ENCODE data around the gene OR4K2.

DNA sequence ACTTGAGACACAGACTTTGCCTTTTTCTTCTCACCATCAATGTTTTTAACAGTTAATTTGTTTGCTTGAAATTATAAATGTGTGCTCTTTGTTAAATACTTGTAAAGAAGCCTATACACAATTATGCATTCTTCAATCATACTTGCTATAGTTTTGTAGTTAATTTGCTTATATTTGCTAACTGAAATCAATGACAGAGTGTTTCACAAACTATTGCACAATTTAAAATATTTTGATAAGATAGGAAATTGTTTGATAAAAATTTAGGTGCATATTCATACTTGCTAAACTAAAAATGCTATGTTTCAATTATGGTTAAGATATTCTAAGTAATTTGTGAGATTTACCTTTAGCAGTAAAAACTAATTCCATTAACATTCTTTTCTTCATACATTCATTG is 31.7 kb downstream of the OR4K2 start:
- TF ChIP-seq, protein P1, sequence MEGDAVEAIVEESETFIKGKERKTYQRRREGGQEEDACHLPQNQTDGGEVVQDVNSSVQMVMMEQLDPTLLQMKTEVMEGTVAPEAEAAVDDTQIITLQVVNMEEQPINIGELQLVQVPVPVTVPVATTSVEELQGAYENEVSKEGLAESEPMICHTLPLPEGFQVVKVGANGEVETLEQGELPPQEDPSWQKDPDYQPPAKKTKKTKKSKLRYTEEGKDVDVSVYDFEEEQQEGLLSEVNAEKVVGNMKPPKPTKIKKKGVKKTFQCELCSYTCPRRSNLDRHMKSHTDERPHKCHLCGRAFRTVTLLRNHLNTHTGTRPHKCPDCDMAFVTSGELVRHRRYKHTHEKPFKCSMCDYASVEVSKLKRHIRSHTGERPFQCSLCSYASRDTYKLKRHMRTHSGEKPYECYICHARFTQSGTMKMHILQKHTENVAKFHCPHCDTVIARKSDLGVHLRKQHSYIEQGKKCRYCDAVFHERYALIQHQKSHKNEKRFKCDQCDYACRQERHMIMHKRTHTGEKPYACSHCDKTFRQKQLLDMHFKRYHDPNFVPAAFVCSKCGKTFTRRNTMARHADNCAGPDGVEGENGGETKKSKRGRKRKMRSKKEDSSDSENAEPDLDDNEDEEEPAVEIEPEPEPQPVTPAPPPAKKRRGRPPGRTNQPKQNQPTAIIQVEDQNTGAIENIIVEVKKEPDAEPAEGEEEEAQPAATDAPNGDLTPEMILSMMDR (IDR thresholded peaks at IDR 0.05; ENCODE audit: low read depth, low read length): no peak
- no peak for TF ChIP-seq EZH2phosphoT487 (IDR thresholded peaks at IDR 0.05; ENCODE audit: low read depth)
